Mononuclear cell (primary cell): ENCODE measurements around the gene DLG2. TPM values are rescaled to one million over a fixed set of nuclear protein-coding genes. Genes with fewer than 3 reads are reported as not detected.

Experiments used
- H3K27me3 ChIP-seq: 2 replicates; pipeline ENCODE4 v1.6.0; 2011; ENCODE audit warnings: low read length, control low read depth; ENCODE audit not compliant: insufficient read depth
- H3K4me1 ChIP-seq: 2 replicates; pipeline ENCODE4 v1.5.1; 2011; ENCODE audit warnings: mild to moderate bottlenecking, low read length, control low read depth; ENCODE audit not compliant: insufficient read depth
- H3K4me3 ChIP-seq: 2 replicates; pipeline ENCODE4 v1.5.1; 2011; ENCODE audit warnings: mild to moderate bottlenecking, low read length, moderate library complexity
- H3K9me3 ChIP-seq: 2 replicates; pipeline ENCODE4 v1.5.1; 2011; ENCODE audit warnings: low read depth, mild to moderate bottlenecking, control low read depth, low read length
- total RNA-seq: library from RNA; depleted of rRNA; stranded (reverse); fragments of >200 nt; gene quantifications from one replicate; pipeline ENCODE4 v1.2.3, GENCODE V29; 2012

The DLG2 gene
- total RNA-seq, 1 donor: 1.6 TPM

GRCh38 chr11:83956119-83956697 lies 1670.9 kb downstream of the DLG2 start:
- Histone ChIP-seq H3K4me3 (no peak overlapping the region), H3K4me1 (no peaks in the 10 kb centered on the region), H3K27me3 (no peaks in the 10 kb centered on the region), H3K9me3 (no peaks in the 10 kb centered on the region)

- Histone ChIP-seq H3K4me3 (no peak overlapping the region), H3K27me3 (no peaks in the 10 kb centered on the region), H3K9me3 (no peaks in the 10 kb centered on the region), H3K4me1 (no peaks in the 10 kb centered on the region)
These were observed 1672.4 kb downstream of the DLG2 start for GRCh38 chr11:83954780-83955179.

- Histone ChIP-seq H3K9me3 (no peaks in the 10 kb centered on the region), H3K4me1 (no peaks in the 10 kb centered on the region)
These were observed 1675.6 kb downstream of the DLG2 start for GRCh38 chr11:83951521-83951920.

GRCh38 chr11:83948200-83948599 lies 1678.9 kb downstream of the DLG2 start:
- Histone ChIP-seq H3K4me1 (no peaks in the 10 kb centered on the region), H3K4me3 (no peak overlapping the region), H3K27me3 (no peaks in the 10 kb centered on the region), H3K9me3 (no peaks in the 10 kb centered on the region)

More at GRCh38 chr11:83951521-83951920, 1675.6 kb downstream of the DLG2 start:
- Histone ChIP-seq H3K27me3 (no peaks in the 10 kb centered on the region), H3K4me3 (no peak overlapping the region)

GRCh38 chr11:83945976-83946375 lies 1681.2 kb downstream of the DLG2 start:
- Histone ChIP-seq H3K9me3 (no peaks in the 10 kb centered on the region), H3K27me3 (no peaks in the 10 kb centered on the region), H3K4me3 (no peak overlapping the region), H3K4me1 (no peaks in the 10 kb centered on the region)

- H3K4me3 ChIP-seq: no peak overlapping the region
- H3K9me3 ChIP-seq: no peaks in the 10 kb centered on the region
- no peaks in the 10 kb centered on the region for H3K27me3 ChIP-seq
- H3K4me1 ChIP-seq: no peaks in the 10 kb centered on the region
These were observed 1686.1 kb downstream of the DLG2 start for GRCh38 chr11:83941050-83941449.

GRCh38 chr11:83938148-83938547 lies 1689.0 kb downstream of the DLG2 start:
- Histone ChIP-seq H3K27me3 (no peaks in the 10 kb centered on the region), H3K9me3 (no peaks in the 10 kb centered on the region), H3K4me3 (no peak overlapping the region), H3K4me1 (no peaks in the 10 kb centered on the region)

GRCh38 chr11:83933008-83933407 lies 1694.1 kb downstream of the DLG2 start:
- H3K4me3 ChIP-seq: no peak overlapping the region
- no peaks in the 10 kb centered on the region for H3K4me1 ChIP-seq
- no peaks in the 10 kb centered on the region for H3K9me3 ChIP-seq
- no peaks in the 10 kb centered on the region for H3K27me3 ChIP-seq

- Histone ChIP-seq H3K27me3 (no peaks in the 10 kb centered on the region), H3K4me1 (no peaks in the 10 kb centered on the region), H3K4me3 (no peak overlapping the region), H3K9me3 (no peaks in the 10 kb centered on the region)
These were observed 1699.7 kb downstream of the DLG2 start for GRCh38 chr11:83927422-83927821.

GRCh38 chr11:83924795-83925542 lies 1702.2 kb downstream of the DLG2 start:
- H3K4me3 ChIP-seq: no peak overlapping the region
- H3K4me1 ChIP-seq: no peaks in the 10 kb centered on the region
- no peaks in the 10 kb centered on the region for H3K9me3 ChIP-seq
- no peaks in the 10 kb centered on the region for H3K27me3 ChIP-seq

GRCh38 chr11:83923961-83924360 lies 1703.2 kb downstream of the DLG2 start:
- Histone ChIP-seq H3K4me3 (no peak overlapping the region), H3K4me1 (no peaks in the 10 kb centered on the region), H3K9me3 (no peaks in the 10 kb centered on the region), H3K27me3 (no peaks in the 10 kb centered on the region)

GRCh38 chr11:83922953-83923352 lies 1704.2 kb downstream of the DLG2 start:
- Histone ChIP-seq H3K4me1 (no peaks in the 10 kb centered on the region), H3K9me3 (no peaks in the 10 kb centered on the region), H3K4me3 (no peak overlapping the region), H3K27me3 (no peaks in the 10 kb centered on the region)

- no peak overlapping the region for H3K4me3 ChIP-seq
- H3K4me1 ChIP-seq: no peaks in the 10 kb centered on the region
- H3K9me3 ChIP-seq: no peaks in the 10 kb centered on the region
- H3K27me3 ChIP-seq: no peaks in the 10 kb centered on the region
These were observed 1704.8 kb downstream of the DLG2 start for GRCh38 chr11:83922318-83922717.

GRCh38 chr11:83921447-83922192 lies 1705.5 kb downstream of the DLG2 start:
- Histone ChIP-seq H3K9me3 (no peaks in the 10 kb centered on the region), H3K4me3 (no peak overlapping the region), H3K4me1 (no peaks in the 10 kb centered on the region)

GRCh38 chr11:83918476-83918875 lies 1708.7 kb downstream of the DLG2 start:
- H3K4me1 ChIP-seq: no peaks in the 10 kb centered on the region
- H3K27me3 ChIP-seq: no peaks in the 10 kb centered on the region
- H3K4me3 ChIP-seq: no peak overlapping the region
- no peaks in the 10 kb centered on the region for H3K9me3 ChIP-seq

More at GRCh38 chr11:83921447-83922192, 1705.5 kb downstream of the DLG2 start:
- no peaks in the 10 kb centered on the region for H3K27me3 ChIP-seq
